Mammary epithelial cell (primary cell): ENCODE results near the gene DDR2.

Experiments
- CTCF ChIP-seq, 2 donors: IDR thresholded peaks in 1 of 2; conservative IDR thresholded peaks in 1 of 2; 2 replicates each; pipeline ENCODE4 v1.5.1; 2011 to 2012; ENCODE audit warnings: inconsistent platforms in 2 of 2, low read length in 2 of 2, mild to moderate bottlenecking in 2 of 2, control low read depth in 1 of 2, low read depth in 1 of 2; ENCODE audit not compliant: insufficient read depth in 1 of 2; ENCODE audit errors: extremely low read depth in 1 of 2
- EZH2 ChIP-seq: IDR thresholded peaks from 2 replicates; pipeline ENCODE4 v1.6.1; 2012; ENCODE audit warnings: low read length, inconsistent platforms, borderline replicate concordance

DNA sequence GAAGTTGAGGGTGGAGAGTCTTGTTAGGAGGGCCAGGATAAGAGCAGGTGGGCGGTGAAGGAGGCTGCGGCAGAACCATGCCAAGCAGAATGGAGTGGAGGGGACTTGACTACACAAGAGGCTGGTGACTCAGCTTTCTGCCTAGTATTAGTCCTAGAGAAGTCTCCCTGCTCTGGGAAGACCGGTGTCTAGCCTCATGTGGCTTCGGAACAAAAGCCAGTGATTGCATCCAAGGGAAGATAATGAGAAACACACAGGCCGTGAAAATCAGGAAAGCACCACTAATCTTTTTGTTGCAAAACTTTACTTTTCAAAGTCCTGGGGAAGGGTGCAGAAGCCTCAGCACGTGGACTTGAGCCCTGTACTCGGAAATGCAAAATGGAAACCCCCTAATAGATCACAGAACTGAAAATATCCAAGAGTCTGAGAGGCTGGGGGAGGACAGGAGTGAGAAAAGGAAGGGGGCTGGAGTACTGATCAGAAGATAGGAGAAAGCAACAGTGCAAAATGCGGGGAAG is 31.4 kb downstream of the DDR2 start:
- TF ChIP-seq CTCF (conservative IDR thresholded peaks at IDR 0.05 in 1 of 2, IDR thresholded peaks at IDR 0.05 in 1 of 2; ENCODE audit: extremely low read depth in 1 of 2, insufficient read depth in 1 of 2, low read depth in 1 of 2, low read length in 2 of 2) (no peak), EZH2 (no peak)
